Left ventricle myocardium inferior (tissue), 1 donor: ENCODE results near the gene GPC6. TPM values are rescaled to one million over a fixed set of nuclear protein-coding genes. Genes with fewer than 3 reads are reported as not detected.

ENCODE experiments used
- DNase-seq: peaks from one replicate; pipeline ENCODE4 v3.0.0-alpha.2; 2020
- H3K27ac ChIP-seq: fragments of 200-600 bp; replicated peaks from 2 replicates; pipeline ENCODE4 v1.8.0; 2021
- H3K27me3 ChIP-seq: fragments of 200-600 bp; 2 replicates; pipeline ENCODE4 v1.8.0; 2021; ENCODE audit warnings: low read depth
- H3K36me3 ChIP-seq: fragments of 200-600 bp; 2 replicates; pipeline ENCODE4 v1.8.0; 2021
- H3K4me1 ChIP-seq: fragments of 200-600 bp; 2 replicates; pipeline ENCODE4 v1.8.0; 2021
- H3K4me3 ChIP-seq: fragments of 200-600 bp; 2 replicates; pipeline ENCODE4 v1.8.0; 2021; ENCODE audit warnings: mild to moderate bottlenecking, moderate library complexity
- H3K9me3 ChIP-seq: fragments of 200-600 bp; replicated peaks from 2 replicates; pipeline ENCODE4 v1.8.0; 2021
- CTCF ChIP-seq: fragments of 200-600 bp; IDR thresholded peaks from 2 replicates; pipeline ENCODE4 v1.8.0; 2021; ENCODE audit warnings: antibody characterized with exemption, mild to moderate bottlenecking, borderline replicate concordance
- intact Hi-C: fragments of 100-400 bp; cut with micrococcal nuclease; formaldehyde crosslinking; loops from one replicate; pipeline ENCODE4 v1.11.0; 2022
- total RNA-seq: library from RNA; stranded (reverse); fragmentation: NEBNext Ultra II Directional; extraction: Animal tissue kit (Norgen Biotek cat#: 25700); gene quantifications from one replicate; pipeline ENCODE4 v1.2.1, GENCODE V29; 2021
- donor health status: DM: no; HTN: yes; CAD: no; lungs with severe emphysema.

Gene GPC6
- total RNA-seq, 1 donor from 2014 or later: 1.8 TPM

GRCh38 chr13:94239135-94239534 lies 1012.5 kb downstream of the GPC6 start:
- intact Hi-C loops: no loop called here
- DNase-seq: no peak
- H3K27ac ChIP-seq: no peak overlapping the region
- no peak overlapping the region for H3K4me3 ChIP-seq
- H3K4me1 ChIP-seq: no peaks in the 10 kb centered on the region
- TF ChIP-seq CTCF: no peak
- H3K27me3 ChIP-seq: no peaks in the 10 kb centered on the region
- H3K9me3 ChIP-seq: no peaks in the 10 kb centered on the region
- no peaks in the 10 kb centered on the region for H3K36me3 ChIP-seq

- no peak for TF ChIP-seq CTCF
- Histone ChIP-seq H3K9me3 (peaks cover 19% of the 10 kb centered on the region), H3K36me3 (no peaks in the 10 kb centered on the region), H3K27me3 (no peaks in the 10 kb centered on the region), H3K4me1 (no peaks in the 10 kb centered on the region), H3K27ac (no peak overlapping the region), H3K4me3 (no peak overlapping the region)
- DNase-seq: no peak
- intact Hi-C loops: no loop called here
These were observed 1015.9 kb downstream of the GPC6 start for GRCh38 chr13:94242554-94242953.

- H3K4me3 ChIP-seq: no peak overlapping the region
- no peaks in the 10 kb centered on the region for H3K27me3 ChIP-seq
- intact Hi-C loops: no loop called here
- no peak overlapping the region for H3K27ac ChIP-seq
- H3K9me3 ChIP-seq: peaks cover 20% of the 10 kb centered on the region
- H3K36me3 ChIP-seq: no peaks in the 10 kb centered on the region
- no peaks in the 10 kb centered on the region for H3K4me1 ChIP-seq
- no peak for TF ChIP-seq CTCF
- DNase-seq: no peak
These were observed 1016.9 kb downstream of the GPC6 start for GRCh38 chr13:94243551-94243950.

- peaks cover 20% of the 10 kb centered on the region for H3K9me3 ChIP-seq
- intact Hi-C loops: no loop called here
These were observed 1019.9 kb downstream of the GPC6 start for GRCh38 chr13:94246495-94246894.

GRCh38 chr13:94247890-94248289 lies 1021.3 kb downstream of the GPC6 start:
- no peak for DNase-seq
- no peak for TF ChIP-seq CTCF
- no peaks in the 10 kb centered on the region for H3K36me3 ChIP-seq
- H3K27me3 ChIP-seq: no peaks in the 10 kb centered on the region
- peaks cover 20% of the 10 kb centered on the region for H3K9me3 ChIP-seq
- H3K4me3 ChIP-seq: no peak overlapping the region
- no peak overlapping the region for H3K27ac ChIP-seq
- no peaks in the 10 kb centered on the region for H3K4me1 ChIP-seq
- intact Hi-C loops: no loop called here

More at GRCh38 chr13:94246495-94246894, 1019.9 kb downstream of the GPC6 start:
- Histone ChIP-seq H3K4me3 (no peak overlapping the region), H3K27me3 (no peaks in the 10 kb centered on the region), H3K4me1 (no peaks in the 10 kb centered on the region), H3K36me3 (no peaks in the 10 kb centered on the region), H3K27ac (no peak overlapping the region)
- TF ChIP-seq CTCF: no peak
- DNase-seq: no peak
